ENCODE results near the gene FBXO36. TPM values are rescaled to one million over a fixed set of nuclear protein-coding genes. Genes with fewer than 3 reads are reported as not detected.

Gene FBXO36
- polyA plus RNA-seq, 4 donors = 1.2 to 2.3 (median 1.6) TPM

DNA sequence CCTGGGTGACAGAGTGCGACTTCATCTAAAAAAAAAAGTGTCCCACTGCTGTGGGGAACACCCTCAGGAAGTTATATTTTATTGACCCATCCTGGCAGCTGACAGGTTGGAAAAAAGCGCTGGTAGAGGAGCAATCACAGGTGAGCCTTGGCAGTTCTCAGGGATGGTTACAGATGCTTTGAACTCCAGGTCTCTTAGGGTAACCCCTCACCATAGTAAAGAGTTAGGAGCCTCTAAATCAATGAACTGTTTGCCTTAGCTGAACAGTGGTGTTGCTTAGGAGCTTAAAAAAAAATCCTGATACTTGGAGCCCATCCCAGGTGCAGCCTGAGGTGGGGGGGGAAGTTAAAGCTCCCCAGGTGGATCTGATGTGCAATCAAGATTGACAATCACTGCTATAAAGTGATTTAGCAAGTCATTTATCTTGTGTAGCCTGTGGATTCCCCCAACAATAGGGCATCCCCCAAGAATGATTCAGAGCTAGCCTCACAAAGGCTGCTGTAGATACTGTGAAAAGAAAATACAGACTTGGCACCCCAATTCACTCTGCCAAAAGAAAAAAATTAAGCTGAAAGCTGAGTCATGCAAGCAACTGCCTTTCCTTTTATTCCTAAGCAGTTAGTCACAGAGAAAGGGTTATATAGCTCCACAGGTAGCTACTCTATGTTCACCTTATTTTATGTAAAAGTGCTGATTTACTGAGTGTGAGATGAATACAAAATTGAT is 131.6 kb downstream of the FBXO36 start:
- no peak for FAIRE-seq
- DNase-seq = no peak

DNA sequence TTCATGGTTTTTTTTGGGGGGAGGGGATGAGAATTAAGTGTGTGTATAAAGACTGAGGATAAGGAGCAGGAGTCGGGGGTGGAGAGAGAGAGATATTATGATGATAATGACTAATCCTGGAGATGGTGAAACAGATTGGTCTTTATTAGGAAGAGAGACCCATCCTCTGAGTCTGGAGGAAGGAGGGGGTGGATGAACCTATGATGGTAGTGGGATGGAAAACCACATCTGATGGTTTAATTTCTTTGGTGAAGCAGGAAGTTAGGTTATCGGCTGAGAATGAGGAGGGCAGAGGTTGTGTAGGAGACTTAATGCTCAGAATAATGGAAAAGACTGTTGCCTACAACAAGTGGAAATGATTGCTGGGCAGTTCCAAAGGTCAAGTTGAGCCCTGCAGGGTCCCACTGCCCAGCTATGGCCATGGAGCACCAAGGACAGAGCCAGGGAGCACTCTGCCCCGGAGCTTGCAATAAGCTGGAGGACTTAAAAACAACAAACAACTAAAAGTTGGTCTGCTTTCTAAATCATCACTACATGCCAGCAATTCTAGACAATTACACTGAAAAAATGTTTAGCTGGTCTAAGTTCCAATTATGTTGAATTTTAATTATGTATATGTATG is 138.5 kb downstream of the FBXO36 start:
- DNase-seq (no peak), FAIRE-seq (no peak)
- Histone ChIP-seq H3K9me3 (ENCODE audit: control insufficient read depth in 2 of 2, insufficient read depth in 1 of 2, low read depth in 1 of 2, low read length in 1 of 2) (no peaks in the 10 kb centered on the region), H3K27me3 (ENCODE audit: control insufficient read depth in 3 of 3, insufficient read depth in 3 of 3, low read length in 3 of 3) (no peaks in the 10 kb centered on the region), H3K27ac (ENCODE audit: low read depth in 1 of 3, low read length in 2 of 3) (no peak overlapping the region), H3K4me1 (ENCODE audit: control insufficient read depth in 3 of 3, insufficient read depth in 2 of 3, low read depth in 1 of 3, low read length in 2 of 3) (no peaks in the 10 kb centered on the region), H3K36me3 (ENCODE audit: control insufficient read depth in 3 of 3, insufficient read depth in 2 of 3, low read depth in 1 of 3, low read length in 3 of 3) (no peaks in the 10 kb centered on the region), H3K4me3 (ENCODE audit: low read depth in 1 of 3, low read length in 3 of 3) (no peak overlapping the region)
- 75 to 79% (median 79%) methylated on average over 3 of the region's 3 CpGs for WGBS, 3 donors

More for the DNA sequence above, 131.6 kb downstream of the FBXO36 start:
- H3K27ac ChIP-seq (ENCODE audit: low read depth in 1 of 3, low read length in 2 of 3) = no peak overlapping the region
- H3K27me3 ChIP-seq (ENCODE audit: control insufficient read depth in 3 of 3, insufficient read depth in 3 of 3, low read length in 3 of 3) = no peaks in the 10 kb centered on the region
- H3K36me3 ChIP-seq (ENCODE audit: control insufficient read depth in 3 of 3, insufficient read depth in 2 of 3, low read depth in 1 of 3, low read length in 3 of 3) = no peaks in the 10 kb centered on the region
- no peaks in the 10 kb centered on the region for H3K9me3 ChIP-seq (ENCODE audit: control insufficient read depth in 2 of 2, insufficient read depth in 1 of 2, low read depth in 1 of 2, low read length in 1 of 2)
- no peak overlapping the region for H3K4me3 ChIP-seq (ENCODE audit: low read depth in 1 of 3, low read length in 3 of 3)
- H3K4me1 ChIP-seq (ENCODE audit: control insufficient read depth in 3 of 3, insufficient read depth in 2 of 3, low read depth in 1 of 3, low read length in 2 of 3) = no peaks in the 10 kb centered on the region
- 59 to 93% (median 67%) methylated on average over 2 of the region's 2 CpGs for WGBS, 3 donors

Other genes starting within 250 kb of the FBXO36 start
- 1 to 10 TPM in 1 of 4 donors, under 1 TPM in 1, not detected in 2; 0.99 to 2.4 TPM for gene DNER, start 207.9 kb upstream of the FBXO36 start, polyA plus RNA-seq
- 10 to 100 TPM; 16.8 to 93.9 (median 25.8) TPM for gene TRIP12, start 494 bp upstream of the FBXO36 start, polyA plus RNA-seq
- gene SLC16A14, start 146.4 kb downstream of the FBXO36 start, polyA plus RNA-seq = 1 to 10 TPM in 2 of 4 donors, under 1 TPM in 1, not detected in 1; 0.27 to 2.0 (median 1.3) TPM